Measurements from ENCODE around the gene SMAD3. TPM values are rescaled to one million over a fixed set of nuclear protein-coding genes. Genes with fewer than 3 reads are reported as not detected.
"Not testable (repeated sequence)": the region's sequence is repeated elsewhere in the genome, so short reads cannot be mapped to it uniquely, and the experiment has no call there.

Gene SMAD3
- total RNA-seq, 1 experiment from 2014 or later = 35.4 TPM

DNA sequence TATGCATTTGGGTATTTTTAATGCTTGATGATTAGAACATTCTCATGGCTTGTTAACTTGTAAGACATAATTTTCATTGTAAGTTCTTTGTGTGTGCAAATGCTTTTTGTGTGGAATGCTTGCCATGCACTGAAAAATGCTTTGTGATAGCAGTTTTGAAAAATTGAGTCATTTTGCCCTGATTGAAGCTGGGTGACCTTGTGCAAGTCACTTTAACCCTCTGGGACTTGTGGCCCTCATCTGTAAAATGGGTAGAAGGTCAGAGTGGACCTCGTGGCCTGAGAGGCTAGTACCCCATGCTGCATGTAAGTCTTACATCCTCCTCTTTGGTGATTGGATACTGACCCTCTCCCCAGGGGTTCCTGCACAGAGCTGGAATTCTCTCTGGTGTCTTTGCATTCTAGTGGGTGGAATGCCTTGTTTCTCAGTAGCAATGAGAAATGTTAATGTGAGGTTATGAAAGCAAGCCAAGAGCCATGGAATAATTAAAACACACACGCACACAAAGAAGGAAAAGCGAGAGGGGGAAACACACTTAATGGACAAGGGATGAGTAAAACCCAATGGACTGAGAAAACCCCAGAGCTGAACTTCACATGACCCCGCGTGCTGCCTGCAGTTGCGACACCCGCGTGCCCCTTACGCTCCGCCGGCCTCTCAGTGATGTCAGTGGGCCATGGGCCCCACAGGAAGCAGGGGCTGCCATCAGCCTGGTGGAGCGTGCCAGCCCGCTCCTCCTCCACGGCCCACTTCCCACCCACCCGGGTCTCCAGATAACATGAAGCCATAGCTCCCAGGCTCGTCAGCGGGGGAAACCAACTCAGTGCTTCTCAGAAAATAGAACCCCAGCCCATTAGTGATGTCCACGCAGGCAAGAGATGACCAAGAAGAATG lies 44.0 kb downstream of the SMAD3 start:
- DNase-seq (ENCODE audit: low read depth) = peak; percentile 94

DNA sequence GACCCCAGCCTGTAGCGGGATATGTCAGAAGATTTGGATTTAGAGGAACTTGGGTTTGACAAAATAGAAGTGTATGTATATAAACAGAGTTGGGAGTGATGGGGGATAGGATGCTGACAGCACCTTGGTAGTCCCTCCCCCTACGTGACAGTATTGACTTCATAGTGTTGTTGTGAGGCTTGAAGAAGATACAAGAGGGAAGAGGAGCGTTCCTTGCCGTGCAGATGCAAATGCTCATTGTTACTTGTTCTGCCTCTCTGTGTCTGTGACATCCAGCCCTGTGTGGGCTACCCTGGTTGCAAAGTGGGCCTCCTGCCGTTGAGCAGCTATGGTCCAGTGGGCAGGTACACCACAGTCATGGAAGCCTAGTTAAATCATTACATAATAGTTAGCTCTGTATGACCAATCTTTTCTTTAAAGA lies 45.0 kb downstream of the SMAD3 start:
- DNase-seq (ENCODE audit: low read depth) = no peak

DNA sequence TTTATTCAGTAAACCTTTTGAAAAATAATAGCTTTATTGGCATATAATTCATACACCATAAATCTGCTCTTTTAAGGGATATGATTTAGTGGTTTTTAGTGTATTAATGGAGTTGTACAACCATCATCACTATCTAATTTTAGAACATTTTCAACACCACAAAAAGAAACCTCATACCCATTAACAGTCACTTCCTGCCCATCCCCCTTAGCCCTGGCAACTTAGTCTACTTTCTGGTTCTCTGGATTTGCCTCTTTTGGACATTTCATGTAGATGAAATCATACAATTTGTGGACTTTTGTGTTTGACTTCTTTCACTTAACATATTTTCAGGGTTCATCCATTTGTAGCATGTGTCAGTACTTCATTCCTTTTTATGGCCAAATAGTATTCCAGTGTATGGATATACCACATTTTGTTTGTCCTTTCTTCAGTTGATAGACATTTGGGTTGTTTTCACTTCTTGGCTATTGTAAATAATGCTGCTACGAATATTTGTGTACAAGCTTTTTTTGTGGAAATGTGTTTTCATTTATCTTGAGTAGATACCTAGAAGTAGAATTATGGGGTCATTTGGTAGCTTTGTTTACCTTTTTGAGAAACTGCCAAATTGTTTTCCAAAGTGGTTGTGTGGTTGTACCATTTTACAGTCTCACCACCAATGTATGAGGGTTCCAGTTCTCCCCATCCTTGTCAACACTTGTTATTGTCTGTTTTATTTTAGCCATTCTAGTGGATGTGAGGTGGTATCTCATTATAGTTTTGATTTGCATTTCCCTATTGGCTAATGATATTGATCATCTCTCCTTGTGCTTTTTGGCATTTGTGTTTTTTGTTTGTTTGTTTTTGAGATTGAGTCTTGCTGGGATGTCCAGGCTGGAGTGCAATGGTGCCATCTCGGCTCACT lies 45.8 kb downstream of the SMAD3 start:
- DNase-seq (ENCODE audit: low read depth) = peak; percentile 49

GRCh38 chr15:67114046-67114445 lies 48.6 kb downstream of the SMAD3 start:
- DNase-seq (ENCODE audit: low read depth) = no peak

GRCh38 chr15:67114846-67115585 lies 49.6 kb downstream of the SMAD3 start:
- no peak for DNase-seq (ENCODE audit: low read depth)

DNA sequence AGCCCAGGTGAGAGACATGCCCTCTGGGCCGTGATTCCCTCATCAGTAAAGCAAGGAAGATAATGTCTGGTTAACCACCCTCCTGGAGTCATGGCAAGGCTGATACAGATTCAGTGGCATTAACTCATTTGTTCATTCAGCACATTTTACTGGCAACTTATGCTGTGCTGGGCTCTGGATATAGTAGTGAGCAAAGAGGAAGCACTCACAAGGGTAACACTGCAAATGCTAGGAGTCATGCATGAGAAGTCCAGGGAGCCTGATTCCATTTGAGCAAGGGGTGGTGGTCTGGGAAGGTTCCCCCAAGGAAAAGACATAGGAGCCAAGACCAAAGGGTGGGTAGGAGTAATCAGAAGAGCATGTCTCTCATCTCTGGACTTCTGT lies 50.2 kb downstream of the SMAD3 start:
- DNase-seq (ENCODE audit: low read depth) = no peak

DNA sequence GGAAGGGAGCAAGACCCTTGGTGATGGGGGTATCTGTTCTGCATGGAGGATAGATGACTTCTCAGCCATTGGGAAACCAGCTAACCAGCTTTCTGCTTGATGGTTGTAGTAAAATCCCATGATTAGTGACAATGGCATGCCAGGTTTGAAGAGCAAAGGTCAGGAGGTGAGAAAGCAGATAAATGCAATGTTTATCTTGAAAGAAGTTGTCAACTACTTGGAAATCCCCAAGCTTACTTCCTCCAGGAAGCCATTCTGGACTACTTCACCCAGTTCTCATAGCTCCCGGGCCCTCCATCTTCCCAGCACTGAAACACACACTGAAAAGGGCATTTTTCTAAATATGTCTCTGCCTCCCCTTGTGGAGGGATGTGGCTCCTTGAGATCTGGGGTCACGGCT lies 51.3 kb downstream of the SMAD3 start:
- DNase-seq (ENCODE audit: low read depth) = no peak

DNA sequence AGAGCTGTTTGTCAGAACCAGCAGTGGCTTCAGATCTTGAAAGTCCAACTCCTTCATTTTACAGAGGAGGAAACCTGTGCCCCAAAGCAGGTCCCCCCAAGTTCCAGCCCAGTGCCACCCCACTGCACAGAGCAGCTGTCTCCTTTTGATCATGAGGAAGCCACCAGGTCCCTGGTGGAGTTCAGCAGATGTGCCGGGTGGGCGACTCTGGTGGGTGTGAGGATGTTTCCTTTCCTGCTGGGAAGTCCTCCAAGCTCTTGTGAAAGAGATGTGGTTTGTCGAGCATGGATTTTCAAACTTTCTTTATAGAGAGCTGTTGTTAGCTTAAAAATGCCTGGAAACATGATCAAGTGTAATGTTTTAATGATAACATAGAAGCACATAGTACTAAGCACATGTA lies 52.0 kb downstream of the SMAD3 start:
- DNase-seq (ENCODE audit: low read depth) = peak; percentile 61

DNA sequence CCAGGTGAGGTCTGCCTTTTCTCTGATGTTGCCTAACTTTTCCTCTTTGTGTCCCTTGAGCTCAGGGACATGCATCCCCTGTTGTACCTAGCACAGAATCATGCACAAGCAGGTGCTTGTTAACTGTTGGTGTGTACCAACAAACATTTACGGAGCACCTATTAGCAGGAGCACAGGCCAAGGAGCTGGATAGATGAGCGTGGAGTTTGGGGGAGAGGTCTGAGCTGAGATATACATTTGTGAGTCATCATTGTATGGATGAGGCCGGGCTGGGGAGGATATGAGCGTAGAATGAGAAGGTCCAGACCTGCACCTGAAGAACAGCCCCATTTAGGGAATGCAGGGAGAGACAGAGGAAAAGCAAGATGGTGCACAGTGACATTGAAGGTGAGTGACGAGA lies 53.4 kb downstream of the SMAD3 start:
- DNase-seq (ENCODE audit: low read depth) = no peak

- DNase-seq (ENCODE audit: low read depth) = no peak
These were observed 53.9 kb downstream of the SMAD3 start for GRCh38 chr15:67119238-67119846.

GRCh38 chr15:67120009-67120838 lies 54.8 kb downstream of the SMAD3 start:
- DNase-seq (ENCODE audit: low read depth) = no peak

DNA sequence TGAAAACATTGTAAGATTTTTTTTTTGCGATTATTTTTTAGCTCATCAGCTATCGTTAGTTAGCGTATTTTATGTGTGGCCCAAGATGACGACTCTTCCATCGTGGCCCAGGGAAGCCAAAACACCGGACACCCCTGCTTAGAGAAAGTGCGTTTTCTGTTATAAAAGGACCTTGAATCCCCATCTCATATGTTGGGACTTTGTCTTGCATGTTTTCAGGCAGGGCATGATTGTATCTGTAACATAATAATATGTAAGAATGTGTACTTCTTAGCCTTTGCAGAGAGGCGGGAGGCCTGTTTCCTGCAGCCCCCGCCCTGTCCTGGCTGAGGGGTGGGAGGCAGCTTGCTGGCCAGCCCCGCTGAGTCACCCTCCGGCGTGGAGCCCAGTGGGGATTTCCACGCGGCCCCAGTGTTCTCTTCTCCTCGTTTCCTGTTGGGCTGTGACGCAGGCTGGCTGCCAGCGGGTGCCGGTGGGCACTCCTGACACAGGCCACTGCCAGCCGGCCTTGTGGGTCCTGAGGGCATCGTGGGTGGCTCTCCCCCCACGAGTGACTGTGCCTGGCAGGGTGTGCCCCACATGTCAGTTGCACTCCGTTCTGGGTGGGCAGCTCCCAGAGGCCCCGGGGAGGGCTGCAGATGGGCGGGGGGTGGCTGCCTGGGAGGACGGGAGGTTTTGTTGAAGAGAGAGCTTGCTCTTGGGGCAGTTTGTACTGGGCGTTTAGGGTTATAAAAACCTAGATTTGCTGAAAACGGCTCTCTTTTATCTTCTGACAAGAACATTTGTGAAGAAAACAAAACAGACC lies 55.6 kb downstream of the SMAD3 start:
- DNase-seq (ENCODE audit: low read depth) = peak; percentile 84

DNA sequence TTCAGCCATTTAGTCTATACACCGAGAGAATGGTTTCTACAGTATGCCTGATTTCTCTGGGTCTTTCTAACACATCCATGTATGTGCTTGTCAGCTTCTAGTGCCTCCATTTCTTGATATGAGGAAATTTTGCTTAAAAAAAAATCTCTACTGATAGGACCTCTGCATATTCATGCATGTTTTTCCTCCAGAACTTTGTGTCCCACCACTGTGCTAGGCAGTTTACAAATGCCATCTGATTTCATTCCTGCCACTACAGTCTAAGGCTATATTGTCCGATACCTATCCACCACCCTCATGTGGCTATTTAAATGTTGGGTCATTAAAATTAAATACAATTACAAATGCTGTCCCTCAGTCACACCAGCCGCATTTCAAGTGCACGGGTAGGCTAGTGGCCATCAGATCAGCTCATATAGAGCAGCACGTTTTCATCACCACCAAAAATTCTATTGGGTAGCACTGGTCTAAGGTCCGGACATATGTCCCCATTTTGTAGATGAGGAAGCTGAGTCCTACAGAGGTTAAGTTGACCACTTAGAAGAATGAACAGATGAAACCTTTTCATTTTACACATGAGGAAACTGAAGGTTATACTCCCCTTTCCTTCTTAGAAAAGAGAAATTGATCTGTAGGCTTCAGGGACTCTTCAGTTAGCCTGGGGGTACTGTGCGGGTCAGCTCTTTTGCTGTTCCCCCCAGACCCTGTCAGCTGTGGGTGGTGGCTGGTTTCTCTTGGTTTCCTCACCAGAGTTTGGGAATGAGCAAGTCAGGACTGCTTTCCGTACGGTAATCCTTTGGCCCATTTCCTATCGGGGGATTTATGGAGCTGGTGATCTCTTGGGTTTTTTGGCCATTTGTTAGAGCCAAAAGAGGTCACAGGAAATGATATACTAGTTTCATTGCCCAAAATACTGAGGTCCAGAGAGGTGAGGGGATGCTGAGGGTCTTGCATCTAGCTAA lies 56.5 kb downstream of the SMAD3 start:
- DNase-seq (ENCODE audit: low read depth) = no peak

- DNase-seq (ENCODE audit: low read depth) = not testable (repeated sequence)
These were observed 57.4 kb downstream of the SMAD3 start for GRCh38 chr15:67122816-67123215.

- not testable (repeated sequence) for DNase-seq (ENCODE audit: low read depth)
These were observed 57.9 kb downstream of the SMAD3 start for GRCh38 chr15:67123291-67123690.

- DNase-seq (ENCODE audit: low read depth) = no peak
These were observed 58.7 kb downstream of the SMAD3 start for GRCh38 chr15:67124111-67124510.

DNA sequence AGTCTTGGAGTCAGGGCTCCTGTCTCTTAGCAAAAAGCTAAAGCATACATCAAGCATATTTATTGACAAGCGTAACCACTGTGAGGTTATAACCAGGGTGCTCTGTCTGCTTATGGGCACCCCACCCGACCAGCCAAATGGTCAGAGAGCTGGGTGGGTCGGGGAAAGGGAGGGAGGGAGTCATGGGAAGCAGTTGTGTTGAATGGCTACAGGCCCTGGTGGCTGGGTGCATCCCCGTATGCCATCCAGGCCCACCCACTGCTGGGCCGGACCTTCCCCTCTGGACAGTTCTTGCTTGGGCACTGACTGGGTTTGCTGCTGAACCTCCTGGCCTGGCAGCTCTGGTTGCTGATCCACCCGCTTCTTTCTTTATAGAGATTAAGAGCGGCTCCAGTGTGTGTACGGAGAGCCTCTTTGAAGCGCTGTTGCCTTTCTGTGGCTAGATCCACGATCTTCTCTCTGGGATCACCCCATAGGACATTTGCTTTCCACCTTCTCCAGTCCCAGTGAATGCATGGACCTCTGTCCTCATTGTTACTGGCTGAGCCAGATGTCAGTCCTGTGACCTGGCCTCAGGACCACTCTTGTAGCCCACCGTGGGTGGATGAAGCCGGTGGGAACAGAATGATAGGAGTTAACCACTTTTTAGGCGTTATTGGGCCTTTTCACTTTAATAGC lies 59.6 kb downstream of the SMAD3 start:
- DNase-seq (ENCODE audit: low read depth) = no peak

Data from LHCN-M2 (cell line).